Liver (tissue), 9 donors: ENCODE results near the gene MMD2. TPM values are rescaled to one million over a fixed set of nuclear protein-coding genes. Genes with fewer than 3 reads are reported as not detected.

Source experiments
- DNase-seq: peaks from one replicate; pipeline ENCODE4 v3.0.0-alpha.2; 2017; ENCODE audit warnings: low spot score
- H3K27ac ChIP-seq, 2 donors: one replicate each; pipeline ENCODE4 v1.7.0; 2013; ENCODE audit warnings: inconsistent platforms in 2 of 2, low read length in 2 of 2, control low read depth in 1 of 2, low read depth in 1 of 2, mild to moderate bottlenecking in 1 of 2
- H3K27me3 ChIP-seq, 4 donors: one replicate each; pipeline versions ENCODE4 v1.6.1 to v1.7.0; 2013; ENCODE audit warnings: low read length in 3 of 4, inconsistent platforms in 1 of 4, mild to moderate bottlenecking in 1 of 4, moderate library complexity in 1 of 4; ENCODE audit not compliant: control insufficient read depth in 4 of 4, insufficient read depth in 4 of 4
- H3K36me3 ChIP-seq, 4 donors: one replicate each; pipeline versions ENCODE4 v1.6.1 to v1.7.0; 2013; ENCODE audit warnings: low read length in 3 of 4, mild to moderate bottlenecking in 3 of 4, low read depth in 1 of 4, moderate library complexity in 1 of 4; ENCODE audit not compliant: control insufficient read depth in 4 of 4, insufficient read depth in 3 of 4
- H3K4me1 ChIP-seq, 4 donors: one replicate each; pipeline versions ENCODE4 v1.6.1 to v1.7.0; 2013; ENCODE audit warnings: low read length in 3 of 4, mild to moderate bottlenecking in 3 of 4, moderate library complexity in 1 of 4; ENCODE audit not compliant: control insufficient read depth in 4 of 4, insufficient read depth in 4 of 4
- H3K4me3 ChIP-seq, 3 donors: one replicate each; pipeline versions ENCODE4 v1.6.1 to v1.7.0; 2013; ENCODE audit warnings: low read length in 3 of 3, control low read depth in 1 of 3, low read depth in 1 of 3, mild to moderate bottlenecking in 1 of 3
- H3K9ac ChIP-seq, 2 donors: one replicate each; pipeline ENCODE4 v1.7.0; 2013; ENCODE audit warnings: low read length in 2 of 2, mild to moderate bottlenecking in 2 of 2, moderate library complexity in 2 of 2, control low read depth in 1 of 2, low read depth in 1 of 2
- H3K9me3 ChIP-seq, 4 donors: one replicate each; pipeline versions ENCODE4 v1.6.1 to v1.7.0; 2013; ENCODE audit warnings: low read length in 3 of 4; ENCODE audit not compliant: control insufficient read depth in 4 of 4
- CTCF ChIP-seq: fragments of 150-350 bp; IDR thresholded peaks from 2 replicates; pipeline ENCODE4 v1.5.1; 2017; ENCODE audit warnings: improper control_type of control experiment, low read depth, low read length; ENCODE audit not compliant: missing input control
- EGR1 ChIP-seq, 2 donors: IDR thresholded peaks; 2 replicates each; pipeline ENCODE4 v1.6.1; 2016 to 2018; ENCODE audit warnings: antibody characterized with exemption in 2 of 2, low read depth in 2 of 2
- FOXA1 ChIP-seq: IDR thresholded peaks from 2 replicates; pipeline ENCODE4 v1.6.1; 2016; ENCODE audit warnings: antibody characterized with exemption
- FOXA2 ChIP-seq: IDR thresholded peaks from 2 replicates; pipeline ENCODE4 v1.6.1; 2016; ENCODE audit warnings: antibody characterized with exemption
- GABPA ChIP-seq, 2 donors: IDR thresholded peaks in 1 of 2; conservative IDR thresholded peaks in 1 of 2; 2 replicates each; pipeline ENCODE4 v1.6.1; 2016; ENCODE audit warnings: antibody characterized with exemption in 2 of 2, mild to moderate bottlenecking in 1 of 2, moderate library complexity in 1 of 2
- HNF4A ChIP-seq, 2 donors: conservative IDR thresholded peaks; 2 replicates each; pipeline ENCODE4 v1.6.1; 2016; ENCODE audit warnings: antibody characterized with exemption in 2 of 2, mild to moderate bottlenecking in 2 of 2
- HNF4G ChIP-seq: IDR thresholded peaks from 2 replicates; pipeline ENCODE4 v1.6.1; 2016; ENCODE audit warnings: antibody characterized with exemption
- JUND ChIP-seq, 2 donors: IDR thresholded peaks; 2 replicates each; pipeline ENCODE4 v1.6.1; 2016; ENCODE audit warnings: antibody characterized with exemption in 2 of 2
- MAX ChIP-seq: IDR thresholded peaks from 2 replicates; pipeline ENCODE4 v1.6.1; 2016; ENCODE audit warnings: antibody characterized with exemption
- NR2F2 ChIP-seq: IDR thresholded peaks from 2 replicates; pipeline ENCODE4 v1.6.1; 2016; ENCODE audit warnings: antibody characterized with exemption
- RAD21 ChIP-seq, 2 donors: IDR thresholded peaks; 2 replicates each; pipeline ENCODE4 v1.6.1; 2016; ENCODE audit warnings: antibody characterized with exemption in 2 of 2, mild to moderate bottlenecking in 2 of 2
- RXRA ChIP-seq, 2 donors: IDR thresholded peaks; 2 replicates each; pipeline ENCODE4 v1.6.1; 2017 to 2018; ENCODE audit warnings: antibody characterized with exemption in 2 of 2, mild to moderate bottlenecking in 1 of 2
- SP1 ChIP-seq: IDR thresholded peaks from 2 replicates; pipeline ENCODE4 v1.6.1; 2018; ENCODE audit warnings: antibody characterized with exemption, mild to moderate bottlenecking
- TAF1 ChIP-seq: conservative IDR thresholded peaks from 2 replicates; pipeline ENCODE4 v1.6.1; 2016; ENCODE audit warnings: antibody characterized with exemption, mild to moderate bottlenecking
- YY1 ChIP-seq: IDR thresholded peaks from 2 replicates; pipeline ENCODE4 v1.6.1; 2016; ENCODE audit warnings: antibody characterized with exemption, mild to moderate bottlenecking
- ZBTB33 ChIP-seq: IDR thresholded peaks from 2 replicates; pipeline ENCODE4 v1.6.1; 2016; ENCODE audit warnings: antibody characterized with exemption
- WGBS: extraction: QIAGEN DNeasy Blood & Tissue Kit; methylation state at CpG from one replicate; pipeline ENCODE4 v1.1.7; 2013; 5-methylcytosine and 5-hydroxymethylcytosine counted together
- polyA plus RNA-seq, 2 donors: library from polyadenylated mRNA; stranded (reverse) in 1 of 2; unstranded in 1 of 2; fragments of 200-250 nt in 1 of 2; fragments of >200 nt in 1 of 2; fragmentation: Nextera tagmentation in 1 of 2; extraction: Ambion mirVana in 1 of 2; gene quantifications; one replicate each; pipeline versions ENCODE4 v1.2.1 to v1.2.3, GENCODE V29; 2013 to 2015
- total RNA-seq, 2 donors: library from RNA; depleted of rRNA; stranded (reverse); fragments of >200 nt; gene quantifications; one replicate each; pipeline ENCODE4 v1.2.3, GENCODE V29; 2014
- TF ChIP-seq, protein P1 (sequence below): IDR thresholded peaks from 2 replicates; pipeline ENCODE4 v1.6.1; 2016; ENCODE audit warnings: antibody characterized with exemption, mild to moderate bottlenecking
- TF ChIP-seq, protein P2 (sequence below): IDR thresholded peaks from 2 replicates; pipeline ENCODE4 v1.6.1; 2016; ENCODE audit warnings: antibody characterized with exemption
- donor health status: healthy.
- donor health status: healthy.
- donor health status: healthy.
- donor health status: healthy.
- donor health status: healthy.

MMD2 gene
- total and polyA plus RNA-seq, 4 donors, result not detected

DNA sequence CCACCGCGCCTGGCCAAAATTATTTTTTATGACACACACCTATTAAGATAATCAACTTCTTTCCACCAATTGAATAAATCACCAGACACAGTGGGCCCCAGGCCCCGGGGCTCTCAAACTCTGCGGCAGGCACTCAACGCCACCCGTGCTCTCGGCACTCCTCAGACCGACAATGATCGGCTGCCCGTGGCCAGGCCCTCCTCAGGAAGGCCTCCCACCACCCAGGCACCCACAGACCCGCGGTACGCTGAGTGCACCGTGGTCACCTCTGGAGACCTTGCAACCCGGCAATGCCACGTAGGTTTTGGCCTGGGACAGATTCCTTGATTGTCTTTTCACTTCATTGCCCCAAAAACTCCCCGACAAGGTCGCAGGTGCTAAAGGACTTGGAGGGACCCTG lies 82.4 kb downstream of the MMD2 start:
- H3K4me1 ChIP-seq, result no peaks in the 10 kb centered on the region
- no peak overlapping the region for H3K27ac ChIP-seq
- H3K36me3 ChIP-seq, result no peaks in the 10 kb centered on the region
- H3K9me3 ChIP-seq, result no peaks in the 10 kb centered on the region
- no peak for DNase-seq
- 97% methylated on average over 18 of the region's 18 CpGs for WGBS
- peaks cover 0 to 6% (median 0%) of the 10 kb centered on the region in 4 donors for H3K27me3 ChIP-seq
- TF ChIP-seq FOXA2 (no peak), ZBTB33 (no peak), FOXA1 (no peak), SP1 (no peak), NR2F2 (no peak), GABPA (IDR thresholded peaks at IDR 0.05 in 1 of 2, conservative IDR thresholded peaks at IDR 0.05 in 1 of 2) (no peak), JUND (IDR thresholded peaks at IDR 0.05) (no peak), MAX (no peak), HNF4A (conservative IDR thresholded peaks at IDR 0.05) (no peak), HNF4G (no peak), TAF1 (no peak), YY1 (no peak), RXRA (IDR thresholded peaks at IDR 0.05) (no peak), EGR1 (IDR thresholded peaks at IDR 0.05; ENCODE audit: low read depth in 2 of 2) (no peak), CTCF (no peak), RAD21 (IDR thresholded peaks at IDR 0.05) (no peak)
- TF ChIP-seq, protein P1, sequence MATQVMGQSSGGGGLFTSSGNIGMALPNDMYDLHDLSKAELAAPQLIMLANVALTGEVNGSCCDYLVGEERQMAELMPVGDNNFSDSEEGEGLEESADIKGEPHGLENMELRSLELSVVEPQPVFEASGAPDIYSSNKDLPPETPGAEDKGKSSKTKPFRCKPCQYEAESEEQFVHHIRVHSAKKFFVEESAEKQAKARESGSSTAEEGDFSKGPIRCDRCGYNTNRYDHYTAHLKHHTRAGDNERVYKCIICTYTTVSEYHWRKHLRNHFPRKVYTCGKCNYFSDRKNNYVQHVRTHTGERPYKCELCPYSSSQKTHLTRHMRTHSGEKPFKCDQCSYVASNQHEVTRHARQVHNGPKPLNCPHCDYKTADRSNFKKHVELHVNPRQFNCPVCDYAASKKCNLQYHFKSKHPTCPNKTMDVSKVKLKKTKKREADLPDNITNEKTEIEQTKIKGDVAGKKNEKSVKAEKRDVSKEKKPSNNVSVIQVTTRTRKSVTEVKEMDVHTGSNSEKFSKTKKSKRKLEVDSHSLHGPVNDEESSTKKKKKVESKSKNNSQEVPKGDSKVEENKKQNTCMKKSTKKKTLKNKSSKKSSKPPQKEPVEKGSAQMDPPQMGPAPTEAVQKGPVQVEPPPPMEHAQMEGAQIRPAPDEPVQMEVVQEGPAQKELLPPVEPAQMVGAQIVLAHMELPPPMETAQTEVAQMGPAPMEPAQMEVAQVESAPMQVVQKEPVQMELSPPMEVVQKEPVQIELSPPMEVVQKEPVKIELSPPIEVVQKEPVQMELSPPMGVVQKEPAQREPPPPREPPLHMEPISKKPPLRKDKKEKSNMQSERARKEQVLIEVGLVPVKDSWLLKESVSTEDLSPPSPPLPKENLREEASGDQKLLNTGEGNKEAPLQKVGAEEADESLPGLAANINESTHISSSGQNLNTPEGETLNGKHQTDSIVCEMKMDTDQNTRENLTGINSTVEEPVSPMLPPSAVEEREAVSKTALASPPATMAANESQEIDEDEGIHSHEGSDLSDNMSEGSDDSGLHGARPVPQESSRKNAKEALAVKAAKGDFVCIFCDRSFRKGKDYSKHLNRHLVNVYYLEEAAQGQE, result no peak
- TF ChIP-seq, protein P2, sequence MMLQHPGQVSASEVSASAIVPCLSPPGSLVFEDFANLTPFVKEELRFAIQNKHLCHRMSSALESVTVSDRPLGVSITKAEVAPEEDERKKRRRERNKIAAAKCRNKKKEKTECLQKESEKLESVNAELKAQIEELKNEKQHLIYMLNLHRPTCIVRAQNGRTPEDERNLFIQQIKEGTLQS, result no peak
- no peak overlapping the region for H3K9ac ChIP-seq
- no peak overlapping the region for H3K4me3 ChIP-seq
